ENCODE measurements around the gene ATL2. TPM values are rescaled to one million over a fixed set of nuclear protein-coding genes. Genes with fewer than 3 reads are reported as not detected.

ATL2 gene
- total and polyA plus RNA-seq, 9 donors = 47.9 to 149 (median 88.6) TPM

DNA sequence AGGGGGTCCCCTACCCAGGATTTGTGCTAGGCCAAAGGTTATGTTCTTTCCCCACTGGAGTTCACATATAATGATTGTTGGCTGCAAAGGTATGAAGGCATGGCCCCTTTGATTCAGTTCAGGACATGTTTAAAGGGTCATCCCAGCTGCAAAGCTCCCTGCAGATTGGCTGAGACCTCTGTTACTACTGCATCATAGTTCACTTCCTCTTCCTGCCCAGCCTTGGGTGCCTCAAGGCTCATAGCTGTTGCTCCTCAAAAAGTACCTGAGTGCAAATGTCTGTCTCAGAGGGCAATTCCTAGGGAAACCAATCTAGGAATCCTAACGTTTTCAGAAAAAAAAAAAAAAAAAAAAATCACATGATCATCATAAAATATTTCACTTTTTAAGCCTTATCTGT is 125.1 kb downstream of the ATL2 start:
- no peak for DNase-seq
- no peaks in the 10 kb centered on the region for H3K27me3 ChIP-seq
- no peak for TF ChIP-seq POLR2A (IDR thresholded peaks at IDR 0.05)
- TF ChIP-seq, protein P1, sequence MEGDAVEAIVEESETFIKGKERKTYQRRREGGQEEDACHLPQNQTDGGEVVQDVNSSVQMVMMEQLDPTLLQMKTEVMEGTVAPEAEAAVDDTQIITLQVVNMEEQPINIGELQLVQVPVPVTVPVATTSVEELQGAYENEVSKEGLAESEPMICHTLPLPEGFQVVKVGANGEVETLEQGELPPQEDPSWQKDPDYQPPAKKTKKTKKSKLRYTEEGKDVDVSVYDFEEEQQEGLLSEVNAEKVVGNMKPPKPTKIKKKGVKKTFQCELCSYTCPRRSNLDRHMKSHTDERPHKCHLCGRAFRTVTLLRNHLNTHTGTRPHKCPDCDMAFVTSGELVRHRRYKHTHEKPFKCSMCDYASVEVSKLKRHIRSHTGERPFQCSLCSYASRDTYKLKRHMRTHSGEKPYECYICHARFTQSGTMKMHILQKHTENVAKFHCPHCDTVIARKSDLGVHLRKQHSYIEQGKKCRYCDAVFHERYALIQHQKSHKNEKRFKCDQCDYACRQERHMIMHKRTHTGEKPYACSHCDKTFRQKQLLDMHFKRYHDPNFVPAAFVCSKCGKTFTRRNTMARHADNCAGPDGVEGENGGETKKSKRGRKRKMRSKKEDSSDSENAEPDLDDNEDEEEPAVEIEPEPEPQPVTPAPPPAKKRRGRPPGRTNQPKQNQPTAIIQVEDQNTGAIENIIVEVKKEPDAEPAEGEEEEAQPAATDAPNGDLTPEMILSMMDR (IDR thresholded peaks at IDR 0.05) = no peak
- H3K27ac ChIP-seq = no peak overlapping the region
- intact Hi-C loops (cut with DNase I) = no loop called here
- no peaks in the 10 kb centered on the region for H3K36me3 ChIP-seq
- H3K4me1 ChIP-seq (ENCODE audit: insufficient read depth) = peaks cover 2% of the 10 kb centered on the region
- no peaks in the 10 kb centered on the region for H3K9me3 ChIP-seq
- WGBS, 3 donors = 26 to 33% (median 29%) methylated on average over 1 of the region's 1 CpG
- H3K4me3 ChIP-seq = no peak overlapping the region

DNA sequence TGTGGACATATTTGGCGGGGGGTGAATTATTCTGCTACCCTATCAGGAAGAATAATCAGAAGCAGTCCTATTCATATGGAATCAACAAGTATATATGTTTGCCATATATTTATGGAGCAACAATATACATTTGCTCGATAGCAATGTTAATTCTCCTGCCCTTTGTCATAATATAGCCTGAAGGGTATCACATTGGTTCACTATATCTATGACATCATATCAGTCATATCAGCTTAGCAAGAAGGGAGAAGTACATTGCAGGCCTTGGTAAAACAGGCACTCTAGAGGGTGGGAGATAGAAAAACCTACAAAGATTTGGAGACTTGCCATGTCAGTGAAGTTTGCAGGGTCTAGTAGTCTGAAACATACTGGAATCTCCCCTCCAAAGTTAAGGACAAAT is 128.4 kb downstream of the ATL2 start:
- Histone ChIP-seq H3K4me1 (ENCODE audit: insufficient read depth) (peaks cover 2% of the 10 kb centered on the region), H3K36me3 (no peaks in the 10 kb centered on the region), H3K27ac (no peak overlapping the region), H3K4me3 (no peak overlapping the region), H3K27me3 (no peaks in the 10 kb centered on the region), H3K9me3 (no peaks in the 10 kb centered on the region)
- DNase-seq = no peak
- WGBS, 3 donors = 83 to 91% (median 88%) methylated on average over 2 of the region's 2 CpGs
- TF ChIP-seq, protein P1 (IDR thresholded peaks at IDR 0.05) = no peak
- TF ChIP-seq EP300 (IDR thresholded peaks at IDR 0.05) (no peak), POLR2A (IDR thresholded peaks at IDR 0.05) (no peak)
- intact Hi-C loops (cut with DNase I) = no loop called here

DNA sequence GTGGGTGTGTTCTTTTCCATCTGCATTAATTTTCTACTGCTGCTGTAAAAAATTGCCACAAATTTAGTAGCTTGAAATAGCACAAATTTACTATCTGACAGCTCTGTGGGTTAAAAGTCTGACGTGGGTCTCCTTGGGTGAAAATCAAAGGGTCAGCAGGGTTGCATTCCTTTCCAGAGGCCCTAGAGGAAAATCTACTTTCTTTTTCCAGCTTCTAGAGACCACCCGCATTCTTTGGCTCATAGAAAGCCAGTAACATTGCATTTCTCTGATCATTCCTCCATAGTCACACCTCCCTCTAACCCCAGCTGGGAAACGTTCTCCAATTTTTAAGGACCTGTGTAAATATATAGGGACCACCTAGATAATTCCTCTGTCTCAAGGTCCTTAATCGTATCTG is 128.8 kb downstream of the ATL2 start:
- Histone ChIP-seq H3K4me1 (ENCODE audit: insufficient read depth) (peaks cover 2% of the 10 kb centered on the region), H3K36me3 (no peaks in the 10 kb centered on the region), H3K27ac (no peak overlapping the region), H3K9me3 (no peaks in the 10 kb centered on the region), H3K27me3 (no peaks in the 10 kb centered on the region), H3K4me3 (no peak overlapping the region)
- TF ChIP-seq, protein P1 (IDR thresholded peaks at IDR 0.05) = no peak
- no peak for TF ChIP-seq EP300 (IDR thresholded peaks at IDR 0.05)
- TF ChIP-seq POLR2A (IDR thresholded peaks at IDR 0.05) = no peak
- intact Hi-C loops (cut with DNase I) = no loop called here
- WGBS, 3 donors = 11 to 29% (median 16%) methylated on average over 4 of the region's 4 CpGs
- no peak for DNase-seq

DNA sequence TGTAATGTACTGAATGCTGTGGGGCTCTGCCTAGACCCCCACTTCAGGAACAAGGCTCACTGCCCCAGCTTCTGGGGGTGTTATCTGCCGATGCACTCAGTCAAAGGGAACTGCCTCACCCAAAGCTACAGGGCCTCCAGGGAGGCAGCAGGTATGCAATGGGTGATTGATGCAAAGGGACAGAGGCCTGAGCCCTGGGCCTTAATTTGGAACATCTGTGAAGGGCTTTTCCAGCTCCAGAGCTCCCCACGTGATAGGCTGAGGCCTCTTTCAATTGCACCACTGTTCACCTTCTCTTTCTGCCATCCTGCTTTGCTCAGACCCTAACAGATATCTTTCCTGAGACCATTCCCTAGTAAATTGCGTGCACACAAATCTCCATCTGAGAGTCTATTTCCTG is 131.0 kb downstream of the ATL2 start:
- Histone ChIP-seq H3K4me3 (no peak overlapping the region), H3K36me3 (no peaks in the 10 kb centered on the region), H3K9me3 (no peaks in the 10 kb centered on the region), H3K27ac (no peak overlapping the region), H3K27me3 (no peaks in the 10 kb centered on the region), H3K4me1 (ENCODE audit: insufficient read depth) (peaks cover 2% of the 10 kb centered on the region)
- intact Hi-C loops (cut with DNase I) = no loop called here
- DNase-seq = no peak
- WGBS, 3 donors = 86 to 93% (median 90%) methylated on average over 3 of the region's 3 CpGs
- no peak for TF ChIP-seq EP300 (IDR thresholded peaks at IDR 0.05)
- TF ChIP-seq, protein P1 (IDR thresholded peaks at IDR 0.05) = no peak
- no peak for TF ChIP-seq POLR2A (IDR thresholded peaks at IDR 0.05)
